OCI-LY3 (cell line): ENCODE measurements around the gene ETV4.

Experiments used
- CTCF ChIP-seq: fragments of 200-600, 300-600 bp; sonication (generic); IDR thresholded peaks from 2 replicates; pipeline ENCODE4 v1.5.1; 2014; ENCODE audit warnings: antibody characterized with exemption, low read length, low read depth
- EZH2phosphoT487 ChIP-seq: fragments of 200-600 bp; shearing (Covaris generic); IDR thresholded peaks from 2 replicates; pipeline ENCODE4 v1.6.1; 2018; ENCODE audit warnings: antibody characterized with exemption, mixed run types, low read depth

- TF ChIP-seq CTCF (no peak), EZH2phosphoT487 (no peak)
These were observed 2.8 kb downstream of the ETV4 start for GRCh38 chr17:43543300-43543699.
